Measurements from ENCODE around the gene TRIO.

Gene TRIO

GRCh38 chr5:14397717-14398116, 254.6 kb downstream of the TRIO start:
- H3K27me3 ChIP-seq (ENCODE audit: control insufficient read depth, low read length): no peaks in the 10 kb centered on the region
- H4K20me1 ChIP-seq (ENCODE audit: control insufficient read depth, insufficient read depth, low read depth, low read length): no peaks in the 10 kb centered on the region
- no peaks in the 10 kb centered on the region for H3K79me2 ChIP-seq (ENCODE audit: control insufficient read depth, low read length)
- no peaks in the 10 kb centered on the region for H3K4me1 ChIP-seq (ENCODE audit: control insufficient read depth, low read length)
- H3K36me3 ChIP-seq (ENCODE audit: control insufficient read depth, low read length): peaks cover 37% of the 10 kb centered on the region
- H3K9me2 ChIP-seq (replicated peaks; ENCODE audit: control insufficient read depth, low read length): no peaks in the 10 kb centered on the region
- no peak overlapping the region for H3K4me3 ChIP-seq (ENCODE audit: low read length)
- no peaks in the 10 kb centered on the region for H3F3A ChIP-seq (ENCODE audit: control insufficient read depth, insufficient read depth)
- H3K27ac ChIP-seq (ENCODE audit: low read depth, low read length): no peak overlapping the region
- H3K4me2 ChIP-seq (ENCODE audit: low read length): no peak overlapping the region
- no peaks in the 10 kb centered on the region; the same call in 1 of the 2 replicates for H3K9me3 ChIP-seq (ENCODE audit: control insufficient read depth, insufficient read depth, low read length)
- no peak for TF ChIP-seq EZH2phosphoT487 (IDR thresholded peaks at IDR 0.05; ENCODE audit: borderline replicate concordance, low read length)
- TF ChIP-seq, protein P1, sequence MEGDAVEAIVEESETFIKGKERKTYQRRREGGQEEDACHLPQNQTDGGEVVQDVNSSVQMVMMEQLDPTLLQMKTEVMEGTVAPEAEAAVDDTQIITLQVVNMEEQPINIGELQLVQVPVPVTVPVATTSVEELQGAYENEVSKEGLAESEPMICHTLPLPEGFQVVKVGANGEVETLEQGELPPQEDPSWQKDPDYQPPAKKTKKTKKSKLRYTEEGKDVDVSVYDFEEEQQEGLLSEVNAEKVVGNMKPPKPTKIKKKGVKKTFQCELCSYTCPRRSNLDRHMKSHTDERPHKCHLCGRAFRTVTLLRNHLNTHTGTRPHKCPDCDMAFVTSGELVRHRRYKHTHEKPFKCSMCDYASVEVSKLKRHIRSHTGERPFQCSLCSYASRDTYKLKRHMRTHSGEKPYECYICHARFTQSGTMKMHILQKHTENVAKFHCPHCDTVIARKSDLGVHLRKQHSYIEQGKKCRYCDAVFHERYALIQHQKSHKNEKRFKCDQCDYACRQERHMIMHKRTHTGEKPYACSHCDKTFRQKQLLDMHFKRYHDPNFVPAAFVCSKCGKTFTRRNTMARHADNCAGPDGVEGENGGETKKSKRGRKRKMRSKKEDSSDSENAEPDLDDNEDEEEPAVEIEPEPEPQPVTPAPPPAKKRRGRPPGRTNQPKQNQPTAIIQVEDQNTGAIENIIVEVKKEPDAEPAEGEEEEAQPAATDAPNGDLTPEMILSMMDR (IDR thresholded peaks at IDR 0.05; ENCODE audit: low read depth, low read length, poor library complexity, severe bottlenecking): no peak

GRCh38 chr5:14399054-14399692, 256.0 kb downstream of the TRIO start:
- no peaks in the 10 kb centered on the region for H3F3A ChIP-seq (ENCODE audit: control insufficient read depth, insufficient read depth)
- no peaks in the 10 kb centered on the region for H3K9me2 ChIP-seq (replicated peaks; ENCODE audit: control insufficient read depth, low read length)
- no peaks in the 10 kb centered on the region; the same call in 1 of the 2 replicates for H3K9me3 ChIP-seq (ENCODE audit: control insufficient read depth, insufficient read depth, low read length)
- H3K27me3 ChIP-seq (ENCODE audit: control insufficient read depth, low read length): no peaks in the 10 kb centered on the region
- no peaks in the 10 kb centered on the region for H3K4me1 ChIP-seq (ENCODE audit: control insufficient read depth, low read length)
- no peaks in the 10 kb centered on the region for H4K20me1 ChIP-seq (ENCODE audit: control insufficient read depth, insufficient read depth, low read depth, low read length)
- no peaks in the 10 kb centered on the region for H3K79me2 ChIP-seq (ENCODE audit: control insufficient read depth, low read length)
- H3K4me3 ChIP-seq (ENCODE audit: low read length): no peak overlapping the region
- H3K27ac ChIP-seq (ENCODE audit: low read depth, low read length): no peak overlapping the region
- TF ChIP-seq EZH2phosphoT487 (IDR thresholded peaks at IDR 0.05; ENCODE audit: borderline replicate concordance, low read length): no peak
- TF ChIP-seq, protein P1 (IDR thresholded peaks at IDR 0.05; ENCODE audit: low read depth, low read length, poor library complexity, severe bottlenecking): peak; percentile 66
- H3K4me2 ChIP-seq (ENCODE audit: low read length): no peak overlapping the region
- H3K36me3 ChIP-seq (ENCODE audit: control insufficient read depth, low read length): peaks cover 34% of the 10 kb centered on the region

DNA sequence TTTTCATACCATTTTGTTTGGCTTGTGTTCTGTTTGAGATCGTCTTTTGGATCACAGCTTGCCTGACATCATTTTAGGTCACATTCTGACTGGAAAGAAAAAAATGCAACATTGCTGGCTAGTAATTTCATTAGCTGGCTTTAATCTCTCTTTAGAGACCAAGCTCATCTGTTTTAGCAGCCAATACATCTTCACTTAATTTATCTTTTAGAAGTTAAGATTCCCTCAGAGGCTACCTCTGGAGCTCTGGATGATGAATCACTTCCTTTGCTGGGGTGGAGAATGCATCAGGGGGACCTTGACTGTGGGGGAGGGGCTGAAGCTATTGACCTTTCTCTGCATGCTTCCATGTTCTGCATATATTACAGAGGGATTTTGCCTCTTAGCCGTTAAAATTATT, 256.9 kb downstream of the TRIO start:
- no peaks in the 10 kb centered on the region for H3F3A ChIP-seq (ENCODE audit: control insufficient read depth, insufficient read depth)
- TF ChIP-seq EZH2phosphoT487 (IDR thresholded peaks at IDR 0.05; ENCODE audit: borderline replicate concordance, low read length): no peak
- TF ChIP-seq, protein P1 (IDR thresholded peaks at IDR 0.05; ENCODE audit: low read depth, low read length, poor library complexity, severe bottlenecking): no peak
- H3K4me2 ChIP-seq (ENCODE audit: low read length): no peak overlapping the region
- H3K79me2 ChIP-seq (ENCODE audit: control insufficient read depth, low read length): no peaks in the 10 kb centered on the region
- H4K20me1 ChIP-seq (ENCODE audit: control insufficient read depth, insufficient read depth, low read depth, low read length): no peaks in the 10 kb centered on the region
- H3K9me2 ChIP-seq (replicated peaks; ENCODE audit: control insufficient read depth, low read length): no peaks in the 10 kb centered on the region
- H3K9me3 ChIP-seq (ENCODE audit: control insufficient read depth, insufficient read depth, low read length): no peaks in the 10 kb centered on the region; the same call in 1 of the 2 replicates
- H3K4me1 ChIP-seq (ENCODE audit: control insufficient read depth, low read length): no peaks in the 10 kb centered on the region
- no peak overlapping the region for H3K4me3 ChIP-seq (ENCODE audit: low read length)
- peaks cover 30% of the 10 kb centered on the region for H3K36me3 ChIP-seq (ENCODE audit: control insufficient read depth, low read length)
- H3K27ac ChIP-seq (ENCODE audit: low read depth, low read length): no peak overlapping the region
- H3K27me3 ChIP-seq (ENCODE audit: control insufficient read depth, low read length): no peaks in the 10 kb centered on the region
